GM12878 (cell line): ENCODE data around the gene GJD2. TPM values are rescaled to one million over a fixed set of nuclear protein-coding genes. Genes with fewer than 3 reads are reported as not detected.

Source experiments
- ATAC-seq: fragments of 200-7000 bp; cut with Tn5 transposase; 3 replicates; pipeline ENCODE4 v1.9.1; 2020; ENCODE audit warnings: mild to moderate bottlenecking, moderate library complexity
- BruUV-seq: library from RNA; stranded (reverse); fragments of 400-500 nt; replicated peaks from 2 replicates; lab custom pipeline; 2021; lab: Mats Ljungman, UMichigan
- CTCF ChIA-PET: fragments of 300-600 bp; sonication (Branson Sonifier 250); formaldehyde crosslinking; extraction: SDS; loops from one replicate; lab custom pipeline; 2021; ENCODE audit warnings: inconsistent platforms; lab: Yijun Ruan, JAX
- POLR2A ChIA-PET: fragments of 350-600 bp; formaldehyde crosslinking; extraction: SDS; loops from one replicate; lab custom pipeline; 2021; ENCODE audit warnings: inconsistent platforms; lab: Charles Lee
- RAD21 ChIA-PET: fragments of 300-600 bp; sonication (Branson Sonifier 250); formaldehyde crosslinking; loops from one replicate; lab custom pipeline; 2023; ENCODE audit warnings: antibody characterized with exemption; ENCODE audit not compliant: unreplicated experiment; lab: Charles Lee
- SMC1A ChIA-PET: fragments of 300-600 bp; sonication (Branson Sonifier 250); formaldehyde crosslinking; loops from one replicate; lab custom pipeline; 2023; ENCODE audit not compliant: unreplicated experiment, uncharacterized antibody; lab: Charles Lee
- DNase-seq: peaks from one replicate; pipeline ENCODE4 v3.0.0-alpha.2; 2011; ENCODE audit warnings: low read depth, low spot score
- FAIRE-seq: peaks from 3 replicates; lab custom pipeline; 2011; peaks lifted over from hg19 to GRCh38; lab: Jason Lieb, UNC
- H2AFZ ChIP-seq: 2 replicates; pipeline ENCODE4 v1.6.0; 2011; ENCODE audit warnings: low read depth, low read length, control low read depth; ENCODE audit not compliant: control insufficient read depth
- H3K27ac ChIP-seq: 2 replicates; pipeline ENCODE4 v1.5.1; 2011; ENCODE audit warnings: control low read depth; ENCODE audit not compliant: control insufficient read depth, insufficient read depth
- H3K27me3 ChIP-seq, 2 experiments: replicated peaks in 1 of 2; 2 replicates each; pipeline versions ENCODE4 v1.6.0 to v1.6.1; 2011; ENCODE audit warnings: low read length in 1 of 2; ENCODE audit not compliant: control insufficient read depth in 2 of 2, insufficient read depth in 2 of 2
- H3K36me3 ChIP-seq, 2 experiments: 2 replicates each; pipeline ENCODE4 v1.5.1; 2011; ENCODE audit warnings: low read length in 1 of 2; ENCODE audit not compliant: control insufficient read depth in 2 of 2, insufficient read depth in 2 of 2
- H3K4me1 ChIP-seq: 2 replicates; pipeline ENCODE4 v1.6.1; 2011; ENCODE audit warnings: mild to moderate bottlenecking, low read length, moderate library complexity, mixed read lengths; ENCODE audit not compliant: control insufficient read depth, insufficient read depth
- H3K4me2 ChIP-seq: 2 replicates; pipeline ENCODE4 v1.6.0; 2011; ENCODE audit warnings: control low read depth; ENCODE audit not compliant: control insufficient read depth, insufficient read depth
- H3K4me3 ChIP-seq: fragments of 200-600 bp; sonication (generic); 2 replicates; pipeline ENCODE4 v1.5.1; 2016
- H3K79me2 ChIP-seq: 2 replicates; pipeline ENCODE4 v1.6.0; 2011; ENCODE audit warnings: low read length; ENCODE audit not compliant: control insufficient read depth, insufficient read depth
- H3K9ac ChIP-seq: 2 replicates; pipeline ENCODE4 v1.8.0; 2011; ENCODE audit warnings: low read length, control low read depth, mixed read lengths; ENCODE audit not compliant: control insufficient read depth, insufficient read depth
- H3K9me3 ChIP-seq: replicated peaks from 3 replicates; pipeline ENCODE4 v1.5.1; 2011; ENCODE audit warnings: mild to moderate bottlenecking, low read length; ENCODE audit not compliant: control insufficient read depth, insufficient read depth
- H4K20me1 ChIP-seq: 2 replicates; pipeline ENCODE4 v1.6.0; 2011; ENCODE audit not compliant: control insufficient read depth, insufficient read depth
- BHLHE40 ChIP-seq, 2 experiments: fragments of 450-650 bp in 1 of 2; IDR thresholded peaks; 2 replicates each; pipeline ENCODE4 v1.6.1; 2011 to 2017; ENCODE audit warnings: low read depth in 2 of 2, borderline replicate concordance in 1 of 2, improper control_type of control experiment in 1 of 2, low read length in 1 of 2, mild to moderate bottlenecking in 1 of 2
- CHD4 ChIP-seq: fragments of 200-600 bp; sonication (generic); IDR thresholded peaks from 2 replicates; pipeline ENCODE4 v1.6.1; 2016; ENCODE audit warnings: mild to moderate bottlenecking
- FOXM1 ChIP-seq: IDR thresholded peaks from 2 replicates; pipeline ENCODE4 v1.6.1; 2012; ENCODE audit warnings: low read depth, mild to moderate bottlenecking, inconsistent platforms, low read length, moderate library complexity
- HDAC6 ChIP-seq: fragments of 200-600 bp; sonication (generic); IDR thresholded peaks from one replicate; pipeline ENCODE4 v1.8.0; 2017; ENCODE audit warnings: antibody characterized with exemption; ENCODE audit not compliant: unreplicated experiment
- IKZF1 ChIP-seq: fragments of 450-650 bp; conservative IDR thresholded peaks from 2 replicates; pipeline ENCODE4 v1.6.1; 2017; ENCODE audit warnings: antibody characterized with exemption, mild to moderate bottlenecking
- POU2F2 ChIP-seq: IDR thresholded peaks from 3 replicates; pipeline ENCODE4 v1.6.1; 2011; ENCODE audit warnings: low read depth, mild to moderate bottlenecking, low read length, borderline replicate concordance
- SPI1 ChIP-seq: IDR thresholded peaks from 2 replicates; pipeline ENCODE4 v1.6.1; 2011; ENCODE audit warnings: low read depth, mild to moderate bottlenecking, low read length, moderate library complexity, borderline replicate concordance; ENCODE audit not compliant: insufficient read depth
- STAT1 ChIP-seq: fragments of 450-650 bp; conservative IDR thresholded peaks from 2 replicates; pipeline ENCODE4 v1.6.1; 2014; ENCODE audit warnings: antibody characterized with exemption, mild to moderate bottlenecking
- TCF12 ChIP-seq: IDR thresholded peaks from 2 replicates; pipeline ENCODE4 v1.6.1; 2011; ENCODE audit warnings: low read depth, mild to moderate bottlenecking, low read length
- YBX1 ChIP-seq: fragments of 450-650 bp; IDR thresholded peaks from 2 replicates; pipeline ENCODE4 v1.6.1; 2016; ENCODE audit warnings: antibody characterized with exemption
- ZNF24 ChIP-seq: fragments of 450-650 bp; IDR thresholded peaks from 2 replicates; pipeline ENCODE4 v1.6.1; 2017; ENCODE audit warnings: antibody characterized with exemption, mild to moderate bottlenecking
- ZNF274 ChIP-seq: IDR thresholded peaks from one replicate; pipeline ENCODE4 v1.8.0; 2011; ENCODE audit not compliant: insufficient read length, insufficient read depth
- ZZZ3 ChIP-seq: IDR thresholded peaks from 2 replicates; pipeline ENCODE4 v1.6.1; 2011; ENCODE audit warnings: low read depth; ENCODE audit not compliant: control insufficient read depth, insufficient read length
- WGBS: methylation state at CpG from one replicate; pipeline ENCODE4 v1.1.6; 2016; ENCODE audit warnings: low lambda C conversion rate; ENCODE audit not compliant: insufficient replicate concordance, insufficient coverage; ENCODE audit errors: missing lambda C conversion rate; 5-methylcytosine and 5-hydroxymethylcytosine counted together
- in situ Hi-C: fragments of 300-500 bp; cut with MboI; formaldehyde crosslinking; loops from 9 replicates; pipeline ENCODE4 v1.14.3; 2018; ENCODE audit warnings: mixed read lengths
- intact Hi-C: fragments of 100-400 bp; cut with micrococcal nuclease; formaldehyde crosslinking; loops from one replicate; pipeline ENCODE4 v1.14.2; 2022; ENCODE audit not compliant: unreplicated experiment
- polyA plus RNA-seq, 11 experiments: library from polyadenylated mRNA; depleted of rRNA in 4 of 11; unstranded in 6 of 11; stranded (reverse) in 5 of 11; fragments of >200 nt; fragmentation: Nextera tagmentation in 4 of 11; fragmentation: Illumina TruSeq in 1 of 11; extraction: Ambion mirVana in 4 of 11; extraction: Trizol in 1 of 11; gene quantifications; 1 replicate in 1 of 11; 2 replicates in 10 of 11; pipeline versions ENCODE4 v1.2.1 to v1.2.3, GENCODE V29; 2011 to 2016; ENCODE audit warnings: inconsistent platforms in 2 of 11, missing spikeins in 2 of 11, low read depth in 1 of 11
- total RNA-seq, 4 experiments: library from RNA; depleted of rRNA in 3 of 4; stranded (reverse); fragments of >200 nt in 3 of 4; fragmentation: Illumina TruSeq in 1 of 4; extraction: Trizol in 1 of 4; gene quantifications; 2 replicates each; pipeline versions ENCODE4 v1.2.1 to v1.2.3, GENCODE V29; 2013 to 2021
- TF ChIP-seq, protein P1 (sequence below): IDR thresholded peaks from 2 replicates; pipeline ENCODE4 v1.6.1; 2011; ENCODE audit warnings: mild to moderate bottlenecking, low read depth, low read length, moderate library complexity; ENCODE audit not compliant: insufficient replicate concordance
- TF ChIP-seq, protein P2 (sequence below): IDR thresholded peaks from 2 replicates; pipeline ENCODE4 v1.6.1; 2011; ENCODE audit warnings: low read depth, low read length, improper control_type of control experiment, borderline replicate concordance
- TF ChIP-seq, protein P3 (sequence below): fragments of 450-650 bp; IDR thresholded peaks from 2 replicates; pipeline ENCODE4 v1.6.1; 2017; ENCODE audit warnings: low read depth, mild to moderate bottlenecking, moderate library complexity
- TF ChIP-seq, protein P4 (sequence below): fragments of 450-650 bp; IDR thresholded peaks from 2 replicates; pipeline ENCODE4 v1.6.1; 2017; ENCODE audit warnings: mild to moderate bottlenecking, low read depth, inconsistent platforms; ENCODE audit not compliant: poor library complexity, severe bottlenecking

Gene GJD2
- total and polyA plus RNA-seq, 10 of the 15 experiments (the other 5 are each of a cell fraction or from before 2014, with no cell fraction given): not detected

DNA sequence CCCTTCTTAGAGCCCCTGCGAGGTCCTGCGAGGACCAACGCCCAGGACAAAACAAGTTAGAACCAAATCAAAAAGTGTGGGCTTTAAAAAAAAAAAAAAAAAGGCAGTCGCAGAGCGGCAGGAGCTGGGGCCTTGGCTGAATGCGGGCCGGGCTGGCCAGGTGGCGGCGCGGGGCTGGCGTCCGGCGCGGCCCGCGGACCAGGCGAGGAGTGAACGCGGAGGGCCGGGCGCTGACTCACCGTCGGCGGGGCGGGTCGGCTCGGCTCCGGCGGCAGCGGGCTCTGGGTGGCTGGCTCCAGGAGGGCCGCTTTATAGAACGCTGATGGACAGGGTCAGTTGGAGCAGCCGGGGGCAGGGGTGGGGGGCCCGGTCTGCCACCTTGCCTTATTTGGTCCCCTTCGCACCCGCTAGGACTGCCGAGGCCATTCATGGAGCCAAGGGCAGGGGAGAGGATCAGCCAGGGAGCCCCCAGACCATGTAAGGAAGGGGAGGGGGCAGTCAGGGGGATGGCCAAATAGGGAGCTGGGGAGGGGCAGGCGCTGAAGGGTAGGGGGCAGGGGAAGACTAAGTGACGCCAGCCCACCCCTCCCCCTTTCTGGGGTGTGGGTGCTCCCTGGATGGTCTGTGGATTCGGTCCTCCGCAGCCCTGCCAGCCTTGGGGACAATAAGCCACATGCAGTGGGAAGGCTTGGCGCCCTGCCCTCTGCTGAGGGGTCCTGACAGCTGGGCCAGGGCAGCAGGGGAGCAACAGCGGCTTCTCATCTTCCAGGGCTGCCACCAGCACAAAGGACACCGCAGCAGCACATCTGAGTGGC, 40.7 kb upstream of the GJD2 start, which contains the start of gene ACTC1:
TSS of gene ACTC1 (minus strand) at position 283 of the 815 bp plus-strand sequence. CDS start 741 bp downstream, outside the sequence.
- H3K9me3 ChIP-seq: no peaks in the 10 kb centered on the region
- DNase-seq (no peak), FAIRE-seq (no peak), ATAC-seq (no peak)
- no peaks in the 10 kb centered on the region for H3K36me3 ChIP-seq
- no peak within 1 kb of the TSS for H3K9ac ChIP-seq
- peaks cover 5 to 8% of the 10 kb centered on the region in 2 experiments; a peak in 3 of 4 replicates for H3K27me3 ChIP-seq
- H3K27ac ChIP-seq: no peak within 1 kb of the TSS
- ChIA-PET POLR2A (no interaction called here), SMC1A (interaction anchor here (0.6 kb wide), 1 partner anchor 280 kb away, joined by 3 read pairs; no protein-coding TSS in a partner anchor), RAD21 (no interaction called here), CTCF (no interaction called here)
- TF ChIP-seq, protein P1, sequence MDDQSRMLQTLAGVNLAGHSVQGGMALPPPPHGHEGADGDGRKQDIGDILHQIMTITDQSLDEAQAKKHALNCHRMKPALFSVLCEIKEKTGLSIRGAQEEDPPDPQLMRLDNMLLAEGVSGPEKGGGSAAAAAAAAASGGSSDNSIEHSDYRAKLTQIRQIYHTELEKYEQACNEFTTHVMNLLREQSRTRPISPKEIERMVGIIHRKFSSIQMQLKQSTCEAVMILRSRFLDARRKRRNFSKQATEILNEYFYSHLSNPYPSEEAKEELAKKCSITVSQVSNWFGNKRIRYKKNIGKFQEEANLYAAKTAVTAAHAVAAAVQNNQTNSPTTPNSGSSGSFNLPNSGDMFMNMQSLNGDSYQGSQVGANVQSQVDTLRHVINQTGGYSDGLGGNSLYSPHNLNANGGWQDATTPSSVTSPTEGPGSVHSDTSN: no peak
- TF ChIP-seq ZNF24: no peak
- TF ChIP-seq TCF12: no peak
- TF ChIP-seq CHD4: no peak
- no peak for TF ChIP-seq BHLHE40 (IDR thresholded peaks at IDR 0.05; ENCODE audit: borderline replicate concordance in 1 of 2, low read depth in 2 of 2, low read length in 1 of 2)
- TF ChIP-seq, protein P2, sequence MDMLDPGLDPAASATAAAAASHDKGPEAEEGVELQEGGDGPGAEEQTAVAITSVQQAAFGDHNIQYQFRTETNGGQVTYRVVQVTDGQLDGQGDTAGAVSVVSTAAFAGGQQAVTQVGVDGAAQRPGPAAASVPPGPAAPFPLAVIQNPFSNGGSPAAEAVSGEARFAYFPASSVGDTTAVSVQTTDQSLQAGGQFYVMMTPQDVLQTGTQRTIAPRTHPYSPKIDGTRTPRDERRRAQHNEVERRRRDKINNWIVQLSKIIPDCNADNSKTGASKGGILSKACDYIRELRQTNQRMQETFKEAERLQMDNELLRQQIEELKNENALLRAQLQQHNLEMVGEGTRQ: no peak
- TF ChIP-seq ZNF274: no peak
- TF ChIP-seq FOXM1: no peak
- no peak for TF ChIP-seq ZZZ3
- TF ChIP-seq, protein P3, sequence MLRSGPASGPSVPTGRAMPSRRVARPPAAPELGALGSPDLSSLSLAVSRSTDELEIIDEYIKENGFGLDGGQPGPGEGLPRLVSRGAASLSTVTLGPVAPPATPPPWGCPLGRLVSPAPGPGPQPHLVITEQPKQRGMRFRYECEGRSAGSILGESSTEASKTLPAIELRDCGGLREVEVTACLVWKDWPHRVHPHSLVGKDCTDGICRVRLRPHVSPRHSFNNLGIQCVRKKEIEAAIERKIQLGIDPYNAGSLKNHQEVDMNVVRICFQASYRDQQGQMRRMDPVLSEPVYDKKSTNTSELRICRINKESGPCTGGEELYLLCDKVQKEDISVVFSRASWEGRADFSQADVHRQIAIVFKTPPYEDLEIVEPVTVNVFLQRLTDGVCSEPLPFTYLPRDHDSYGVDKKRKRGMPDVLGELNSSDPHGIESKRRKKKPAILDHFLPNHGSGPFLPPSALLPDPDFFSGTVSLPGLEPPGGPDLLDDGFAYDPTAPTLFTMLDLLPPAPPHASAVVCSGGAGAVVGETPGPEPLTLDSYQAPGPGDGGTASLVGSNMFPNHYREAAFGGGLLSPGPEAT: no peak
- TF ChIP-seq POU2F2: no peak
- no peak for TF ChIP-seq STAT1
- TF ChIP-seq HDAC6: no peak
- TF ChIP-seq YBX1: no peak
- no peak for TF ChIP-seq IKZF1
- TF ChIP-seq, protein P4, sequence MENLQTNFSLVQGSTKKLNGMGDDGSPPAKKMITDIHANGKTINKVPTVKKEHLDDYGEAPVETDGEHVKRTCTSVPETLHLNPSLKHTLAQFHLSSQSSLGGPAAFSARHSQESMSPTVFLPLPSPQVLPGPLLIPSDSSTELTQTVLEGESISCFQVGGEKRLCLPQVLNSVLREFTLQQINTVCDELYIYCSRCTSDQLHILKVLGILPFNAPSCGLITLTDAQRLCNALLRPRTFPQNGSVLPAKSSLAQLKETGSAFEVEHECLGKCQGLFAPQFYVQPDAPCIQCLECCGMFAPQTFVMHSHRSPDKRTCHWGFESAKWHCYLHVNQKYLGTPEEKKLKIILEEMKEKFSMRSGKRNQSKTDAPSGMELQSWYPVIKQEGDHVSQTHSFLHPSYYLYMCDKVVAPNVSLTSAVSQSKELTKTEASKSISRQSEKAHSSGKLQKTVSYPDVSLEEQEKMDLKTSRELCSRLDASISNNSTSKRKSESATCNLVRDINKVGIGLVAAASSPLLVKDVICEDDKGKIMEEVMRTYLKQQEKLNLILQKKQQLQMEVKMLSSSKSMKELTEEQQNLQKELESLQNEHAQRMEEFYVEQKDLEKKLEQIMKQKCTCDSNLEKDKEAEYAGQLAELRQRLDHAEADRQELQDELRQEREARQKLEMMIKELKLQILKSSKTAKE: no peak
- no peak for TF ChIP-seq SPI1
- in situ Hi-C loops (no loop called here), intact Hi-C loops (no loop called here)
- 24% methylated on average over 33 of the region's 44 CpGs for WGBS
- no peaks in the 10 kb centered on the region for H3K79me2 ChIP-seq
- no peak within 1 kb of the TSS for H3K4me2 ChIP-seq
- H2AFZ ChIP-seq: no peak within 1 kb of the TSS
- H4K20me1 ChIP-seq: no peaks in the 10 kb centered on the region; the same call in 1 of the 2 replicates
- BruUV-seq: no TSS peak
- H3K4me1 ChIP-seq: no peaks in the 10 kb centered on the region
- no peak within 1 kb of the TSS for H3K4me3 ChIP-seq
